Measurements from ENCODE around the gene HES2. TPM values are rescaled to one million over a fixed set of nuclear protein-coding genes. Genes with fewer than 3 reads are reported as not detected.

Gene HES2
- total and polyA plus RNA-seq, 9 of the 15 experiments (the other 6 are each of a cell fraction or from before 2014, with no cell fraction given): 0.05 to 0.18 (median 0.07) TPM; not detected in 4

- TF ChIP-seq ATF4 (CRISPR knock-in tag; IDR thresholded peaks at IDR 0.05): no peak
These were observed 1.6 kb downstream of the HES2 start (continued) for GRCh38 chr1:6417961-6418667.

- in situ Hi-C loops (cut with MboI): no loop called here
- CTCF ChIA-PET (ENCODE audit: low intra/inter-chr PET ratio): no interaction called here
- WGBS (ENCODE audit: insufficient coverage, low coverage, missing lambda C conversion rate): 5% methylated on average over 5 of the region's 5 CpGs
These were observed 2.8 kb downstream of the HES2 start for GRCh38 chr1:6416906-6417305.

More at GRCh38 chr1:6416906-6417305, 2.8 kb downstream of the HES2 start:
- ATAC-seq (no peak), DNase-seq (ENCODE audit: extremely low read depth in 1 of 4, low spot score in 3 of 4) (no peak), FAIRE-seq (no peak)
- POLR2A ChIA-PET: interaction anchor here (1.0 kb wide), 1 partner anchor 9 kb away, joined by 7 read pairs; no protein-coding TSS in a partner anchor
- H3K27me3 ChIP-seq (ENCODE audit: control insufficient read depth in 2 of 2, insufficient read depth in 2 of 2, low read length in 2 of 2): peaks cover 65 to 92% of the 10 kb centered on the region in 2 experiments
- no peak overlapping the region for H3K27ac ChIP-seq (ENCODE audit: extremely low read depth, low read depth, low read length)
- no peaks in the 10 kb centered on the region for H3K9me3 ChIP-seq (replicated peaks; ENCODE audit: control insufficient read depth, insufficient read depth, low read depth, low read length)
- H2AFZ ChIP-seq (ENCODE audit: low read depth, low read length): no peak overlapping the region
- H3K4me3 ChIP-seq: no peak overlapping the region
- H3K36me3 ChIP-seq (ENCODE audit: control insufficient read depth, insufficient read depth, low read length): no peaks in the 10 kb centered on the region
- no TSS peak for BruUV-seq (replicated peaks)
- no peaks in the 10 kb centered on the region for H3K9me1 ChIP-seq (ENCODE audit: control insufficient read depth, insufficient read depth, low read length)
- H3K79me2 ChIP-seq (ENCODE audit: control insufficient read depth, insufficient read depth, low read length): no peaks in the 10 kb centered on the region
- peaks cover 7 to 31% of the 10 kb centered on the region in 2 experiments for H3K4me1 ChIP-seq (replicated peaks in 1 of 2; ENCODE audit: control insufficient read depth in 2 of 2, insufficient read depth in 2 of 2, low read length in 2 of 2)
- H3K9ac ChIP-seq (ENCODE audit: insufficient read depth in 1 of 2, low read depth in 2 of 2, low read length in 2 of 2): no peak overlapping the region; a peak in 1 of 4 replicates
- intact Hi-C loops (cut with micrococcal nuclease): no loop called here
- no peak overlapping the region for H3K4me2 ChIP-seq (ENCODE audit: insufficient read depth, low read length)
- TF ChIP-seq ZBTB17 (CRISPR knock-in tag; IDR thresholded peaks at IDR 0.05): no peak
- TF ChIP-seq CTCFL (IDR thresholded peaks at IDR 0.05; ENCODE audit: borderline replicate concordance, insufficient read depth, low read depth, low read length, poor library complexity, severe bottlenecking): no peak
- TF ChIP-seq THRAP3 (IDR thresholded peaks at IDR 0.05; ENCODE audit: borderline replicate concordance): no peak
- TF ChIP-seq ZNF830 (CRISPR knock-in tag; IDR thresholded peaks at IDR 0.05): no peak
- TF ChIP-seq ZNF165 (CRISPR knock-in tag; IDR thresholded peaks at IDR 0.05; ENCODE audit: borderline replicate concordance): no peak
- peaks cover 16% of the 10 kb centered on the region; the same call in 1 of the 2 replicates for H4K20me1 ChIP-seq (replicated peaks; ENCODE audit: control insufficient read depth, insufficient read depth, low read length)

Measured in K562 (cell line).